OCI-LY1 (cell line): ENCODE results near the gene STARD13.

Experiments
- H2AFZ ChIP-seq: fragments of 200-600 bp; sonication (generic), shearing (Covaris generic); 2 replicates; pipeline ENCODE4 v1.6.0; 2014; ENCODE audit warnings: antibody characterized with exemption, mild to moderate bottlenecking, low read length
- H3F3A ChIP-seq: fragments of 200-600 bp; sonication (generic), shearing (Covaris generic); 2 replicates; pipeline ENCODE4 v1.6.0; 2014; ENCODE audit warnings: mild to moderate bottlenecking, antibody characterized with exemption, low read length, moderate library complexity; ENCODE audit not compliant: insufficient read depth
- H3K27ac ChIP-seq: fragments of 200-600 bp; sonication (generic); 2 replicates; pipeline ENCODE4 v1.5.1; 2014; ENCODE audit warnings: low read length, mixed run types, mild to moderate bottlenecking, low read depth; ENCODE audit not compliant: poor library complexity, severe bottlenecking
- H3K27me3 ChIP-seq: fragments of 200-600 bp; sonication (generic); 2 replicates; pipeline ENCODE4 v1.6.0; 2014; ENCODE audit warnings: antibody characterized with exemption, mild to moderate bottlenecking, low read length, moderate library complexity; ENCODE audit not compliant: insufficient read depth
- H3K36me3 ChIP-seq: fragments of 200-600 bp; sonication (generic); 2 replicates; pipeline ENCODE4 v1.6.1; 2014; ENCODE audit warnings: mild to moderate bottlenecking, antibody characterized with exemption, low read length, moderate library complexity, mixed read lengths; ENCODE audit not compliant: insufficient read depth
- H3K4me1 ChIP-seq: fragments of 200-600 bp; sonication (generic); 2 replicates; pipeline ENCODE4 v1.5.1; 2014; ENCODE audit warnings: mild to moderate bottlenecking, low read length, moderate library complexity; ENCODE audit not compliant: insufficient read depth, severe bottlenecking
- H3K4me2 ChIP-seq: fragments of 200-600 bp; sonication (generic), shearing (Covaris generic); 2 replicates; pipeline ENCODE4 v1.6.1; 2014; ENCODE audit warnings: low read length
- H3K4me3 ChIP-seq: fragments of 200-600 bp; sonication (generic); 2 replicates; pipeline ENCODE4 v1.5.1; 2014; ENCODE audit warnings: low read length, low read depth, mild to moderate bottlenecking, mixed read lengths; ENCODE audit not compliant: poor library complexity, severe bottlenecking
- H3K79me2 ChIP-seq: fragments of 200-600 bp; shearing (Covaris generic); 2 replicates; pipeline ENCODE4 v1.6.1; 2016; ENCODE audit warnings: mixed run types, low read length, mixed read lengths; ENCODE audit not compliant: insufficient read depth
- H3K9ac ChIP-seq: fragments of 200-600 bp; sonication (generic), shearing (Covaris generic); 2 replicates; pipeline ENCODE4 v1.6.1; 2014; ENCODE audit warnings: mild to moderate bottlenecking, low read length, mixed read lengths
- H3K9me2 ChIP-seq: fragments of 200-600 bp; sonication (generic), shearing (Covaris generic); 2 replicates; pipeline ENCODE4 v1.6.1; 2014; ENCODE audit warnings: low read depth, mild to moderate bottlenecking, low read length, mixed read lengths
- H3K9me3 ChIP-seq: fragments of 200-600 bp; shearing (Covaris generic); 2 replicates; pipeline ENCODE4 v1.6.1; 2014; ENCODE audit warnings: low read length, mixed read lengths
- H4K20me1 ChIP-seq: fragments of 200-600 bp; sonication (generic), shearing (Covaris generic); 2 replicates; pipeline ENCODE4 v1.6.0; 2016; ENCODE audit warnings: mild to moderate bottlenecking, low read length; ENCODE audit not compliant: insufficient read depth
- EZH2 ChIP-seq: fragments of 200-600 bp; sonication (generic), shearing (Covaris generic); IDR thresholded peaks from 2 replicates; pipeline ENCODE4 v1.8.0; 2017; ENCODE audit warnings: borderline replicate concordance, mixed run types, mild to moderate bottlenecking, antibody characterized with exemption, low read length, moderate library complexity, mixed read lengths
- TF ChIP-seq, protein P1 (sequence below): fragments of 200-600 bp; sonication (generic), shearing (Covaris generic); IDR thresholded peaks from 2 replicates; pipeline ENCODE4 v1.5.1; 2017; ENCODE audit warnings: mild to moderate bottlenecking, antibody characterized with exemption, low read length, moderate library complexity, mixed read lengths

Gene STARD13

DNA sequence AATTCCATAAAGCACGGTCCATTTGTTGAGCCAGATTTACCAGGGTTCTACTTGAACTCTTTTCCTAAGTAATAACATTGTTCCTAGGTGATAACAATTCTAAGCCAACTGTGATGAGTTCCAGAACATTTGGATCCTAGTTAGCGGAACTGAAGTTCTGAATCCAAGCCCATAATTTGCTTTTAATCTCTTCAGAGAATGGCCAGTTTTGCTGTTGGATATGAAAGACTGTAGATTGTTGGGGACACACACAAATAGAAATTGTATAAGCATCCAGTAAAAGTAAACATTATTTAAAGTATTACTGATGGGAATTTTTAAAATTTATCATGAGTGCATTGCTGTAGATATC, 27.3 kb upstream of the STARD13 start:
- Histone ChIP-seq H3K4me1 (no peaks in the 10 kb centered on the region), H3F3A (no peaks in the 10 kb centered on the region), H3K9ac (no peak overlapping the region), H3K9me2 (no peaks in the 10 kb centered on the region), H4K20me1 (no peaks in the 10 kb centered on the region), H3K4me2 (no peak overlapping the region), H3K9me3 (no peaks in the 10 kb centered on the region), H2AFZ (no peak overlapping the region), H3K4me3 (no peak overlapping the region), H3K27me3 (no peaks in the 10 kb centered on the region), H3K79me2 (no peaks in the 10 kb centered on the region), H3K36me3 (no peaks in the 10 kb centered on the region), H3K27ac (no peak overlapping the region)
- TF ChIP-seq EZH2 = no peak
- TF ChIP-seq, protein P1, sequence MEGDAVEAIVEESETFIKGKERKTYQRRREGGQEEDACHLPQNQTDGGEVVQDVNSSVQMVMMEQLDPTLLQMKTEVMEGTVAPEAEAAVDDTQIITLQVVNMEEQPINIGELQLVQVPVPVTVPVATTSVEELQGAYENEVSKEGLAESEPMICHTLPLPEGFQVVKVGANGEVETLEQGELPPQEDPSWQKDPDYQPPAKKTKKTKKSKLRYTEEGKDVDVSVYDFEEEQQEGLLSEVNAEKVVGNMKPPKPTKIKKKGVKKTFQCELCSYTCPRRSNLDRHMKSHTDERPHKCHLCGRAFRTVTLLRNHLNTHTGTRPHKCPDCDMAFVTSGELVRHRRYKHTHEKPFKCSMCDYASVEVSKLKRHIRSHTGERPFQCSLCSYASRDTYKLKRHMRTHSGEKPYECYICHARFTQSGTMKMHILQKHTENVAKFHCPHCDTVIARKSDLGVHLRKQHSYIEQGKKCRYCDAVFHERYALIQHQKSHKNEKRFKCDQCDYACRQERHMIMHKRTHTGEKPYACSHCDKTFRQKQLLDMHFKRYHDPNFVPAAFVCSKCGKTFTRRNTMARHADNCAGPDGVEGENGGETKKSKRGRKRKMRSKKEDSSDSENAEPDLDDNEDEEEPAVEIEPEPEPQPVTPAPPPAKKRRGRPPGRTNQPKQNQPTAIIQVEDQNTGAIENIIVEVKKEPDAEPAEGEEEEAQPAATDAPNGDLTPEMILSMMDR = no peak

DNA sequence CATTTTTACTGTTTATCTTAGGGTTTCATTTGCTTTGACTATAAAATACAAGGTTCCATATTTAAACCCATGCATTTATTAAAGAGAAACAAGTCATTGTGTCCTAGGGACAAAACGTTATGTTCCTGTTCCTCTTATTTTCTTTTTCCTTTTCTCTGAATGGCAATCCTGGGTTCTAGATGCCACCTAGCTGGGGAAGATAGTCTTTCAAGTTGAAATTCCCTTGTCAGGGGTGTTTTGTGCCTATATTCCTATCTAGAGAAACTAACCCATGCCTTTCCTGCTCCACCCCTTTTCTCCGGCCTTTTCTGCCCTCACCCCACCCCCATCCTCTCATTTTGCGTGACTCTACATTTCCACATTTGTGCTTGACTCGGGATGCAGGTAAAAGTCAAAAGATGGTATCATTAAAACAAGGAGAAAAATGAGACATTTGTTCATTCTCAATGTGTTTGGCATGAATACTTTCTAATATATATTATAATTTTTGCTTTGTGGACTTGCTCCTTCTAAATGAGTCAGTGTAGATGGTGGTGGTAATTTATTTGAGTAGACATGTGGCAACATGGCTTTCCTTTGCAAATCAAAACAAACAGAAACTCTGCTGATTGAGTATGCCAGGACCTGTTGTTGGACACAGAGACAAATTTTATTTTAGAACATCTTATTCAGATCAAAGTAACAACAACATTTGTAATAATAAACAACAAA, 26.8 kb upstream of the STARD13 start:
- Histone ChIP-seq H4K20me1 (no peaks in the 10 kb centered on the region), H3F3A (no peaks in the 10 kb centered on the region), H3K27me3 (no peaks in the 10 kb centered on the region), H3K27ac (no peak overlapping the region), H3K4me2 (no peak overlapping the region), H3K9ac (no peak overlapping the region), H2AFZ (no peak overlapping the region), H3K36me3 (no peaks in the 10 kb centered on the region), H3K4me1 (no peaks in the 10 kb centered on the region), H3K9me2 (no peaks in the 10 kb centered on the region), H3K4me3 (no peak overlapping the region), H3K9me3 (no peaks in the 10 kb centered on the region), H3K79me2 (no peaks in the 10 kb centered on the region)
- TF ChIP-seq, protein P1 = no peak
- no peak for TF ChIP-seq EZH2

DNA sequence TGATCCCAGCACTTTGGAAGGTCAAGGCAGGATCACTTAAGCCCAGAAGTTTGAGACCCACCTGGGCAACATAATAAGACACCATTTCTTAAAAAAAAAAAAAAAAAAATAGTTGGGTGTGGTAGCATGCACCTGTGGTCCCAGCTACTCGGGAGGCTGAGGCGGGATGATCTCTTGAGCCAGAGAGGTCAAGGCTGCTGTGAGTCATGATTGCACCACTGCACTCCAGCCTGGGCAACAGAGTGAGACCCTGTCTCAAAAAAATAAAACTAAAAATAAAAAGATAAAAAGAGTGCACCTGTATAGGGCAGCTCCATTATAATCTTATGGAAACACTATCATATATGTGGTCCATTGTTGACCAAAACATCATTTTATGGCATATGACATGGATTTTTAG, 25.5 kb upstream of the STARD13 start:
- no peak overlapping the region for H3K4me3 ChIP-seq
- H3K4me1 ChIP-seq = no peaks in the 10 kb centered on the region
- H3K9me2 ChIP-seq = no peaks in the 10 kb centered on the region
- H3K9ac ChIP-seq = no peak overlapping the region
- no peak overlapping the region for H3K4me2 ChIP-seq
- H3K79me2 ChIP-seq = no peaks in the 10 kb centered on the region
- no peak overlapping the region for H3K27ac ChIP-seq
- H2AFZ ChIP-seq = no peak overlapping the region
- H3K9me3 ChIP-seq = no peaks in the 10 kb centered on the region
- H3F3A ChIP-seq = no peaks in the 10 kb centered on the region
- H3K36me3 ChIP-seq = no peaks in the 10 kb centered on the region
- H3K27me3 ChIP-seq = no peaks in the 10 kb centered on the region
- TF ChIP-seq, protein P1 = no peak
- TF ChIP-seq EZH2 = no peak
- H4K20me1 ChIP-seq = no peaks in the 10 kb centered on the region
